ENCODE measurements around the gene PSPH. TPM values are rescaled to one million over a fixed set of nuclear protein-coding genes. Genes with fewer than 3 reads are reported as not detected.
"Not testable (repeated sequence)": the region's sequence is repeated elsewhere in the genome, so short reads cannot be mapped to it uniquely, and the experiment has no call there.

Gene PSPH
- 10 to 100 TPM; 13.3 to 25.5 (median 16.5) TPM for polyA plus RNA-seq (ENCODE audit: insufficient read length in 10 of 10)
- long read RNA-seq, donor 1, partial matches to known transcripts, result 0 of 1 reads
- long read RNA-seq, donor 1, other reads (novel, unspliced or antisense), result 0 of 1 reads
- long read RNA-seq, donor 2, result 0 reads
- long read RNA-seq, donor 3, result 0 reads
- long read RNA-seq, donor 4, result 0 reads
- long read RNA-seq, donor 5, partial matches to known transcripts, result 245 of 304 reads
- long read RNA-seq, donor 5, other reads (novel, unspliced or antisense), result 58 of 304 reads
- long read RNA-seq, donor 6, partial matches to known transcripts, result 136 of 350 reads
- long read RNA-seq, donor 6, other reads (novel, unspliced or antisense), result 214 of 350 reads
- long read RNA-seq, donor 7, partial matches to known transcripts, result 136 of 136 reads
- long read RNA-seq, donor 7, other reads (novel, unspliced or antisense), result 0 of 136 reads
- long read RNA-seq, donor 8, partial matches to known transcripts, result 0 of 6 reads
- long read RNA-seq, donor 8, other reads (novel, unspliced or antisense), result 6 of 6 reads
- long read RNA-seq, donor 9, result 0 reads

DNA sequence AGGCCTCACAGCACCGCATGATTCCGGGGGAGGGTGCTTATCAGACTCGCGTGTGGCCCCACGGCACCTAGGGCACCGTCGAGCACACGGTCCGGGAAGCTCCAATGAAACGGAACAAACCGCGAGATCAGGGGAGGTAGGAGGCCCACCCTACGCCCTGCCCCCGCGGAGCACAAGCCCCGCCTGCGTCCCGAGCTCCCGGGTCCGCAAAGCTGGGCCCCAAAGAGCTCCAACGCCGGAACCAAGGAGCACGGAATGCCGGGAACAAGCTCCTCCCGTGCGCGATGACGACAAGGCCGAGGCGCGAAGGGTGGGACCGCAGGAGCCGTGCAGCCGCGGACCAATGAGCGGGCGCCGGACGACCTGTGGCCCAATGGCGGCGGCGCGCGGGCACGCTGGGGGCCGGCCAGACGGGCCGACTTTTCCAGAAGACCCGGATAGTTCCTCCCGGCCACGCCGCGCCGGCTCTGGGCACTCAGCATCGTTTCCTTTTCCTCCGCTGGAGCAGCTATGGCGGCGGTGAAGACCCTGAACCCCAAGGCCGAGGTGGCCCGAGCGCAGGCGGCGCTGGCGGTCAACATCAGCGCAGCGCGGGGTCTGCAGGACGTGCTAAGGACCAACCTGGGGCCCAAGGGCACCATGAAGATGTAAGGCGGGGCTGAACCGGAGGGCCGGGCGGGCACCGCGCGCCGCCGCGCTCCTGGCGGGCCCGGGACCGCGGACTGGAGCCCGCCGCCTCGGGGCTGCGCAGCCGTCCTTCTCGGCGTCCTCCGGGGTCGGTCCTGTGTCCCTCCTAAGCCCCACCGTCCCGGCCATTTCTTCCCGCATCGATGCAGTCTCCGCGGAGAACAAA lies at the start of gene PSPH, which contains the start of gene CCT6A:
PSPH (minus strand) TSS at position 106 of the 853 bp plus-strand sequence. CDS start 30,232 bp downstream, outside the sequence.
CCT6A (plus strand) TSS at position 427 of the 853 bp plus-strand sequence; CDS start at position 511, 84 bp downstream.
- peak; percentile 98 to 99 (median 99) for DNase-seq

DNA sequence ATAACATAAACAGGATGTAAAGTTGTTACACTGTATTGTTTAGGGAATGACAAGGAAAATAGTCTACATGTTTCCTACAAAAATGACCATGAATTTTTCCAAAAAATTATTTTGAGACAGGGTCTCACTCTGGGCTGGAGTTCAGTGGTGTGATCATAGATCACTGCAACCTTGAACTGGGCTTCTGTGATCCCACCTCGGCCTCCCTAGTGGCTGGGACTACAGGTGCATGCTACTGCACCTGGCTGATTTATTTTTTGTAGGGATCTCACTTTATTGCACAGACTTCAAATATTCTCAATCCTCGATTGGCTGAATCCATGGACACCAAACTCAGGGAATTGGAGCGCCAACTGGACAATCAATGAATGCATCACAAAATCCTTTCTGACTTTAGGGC lies 48.4 kb upstream of the PSPH start:
- no peak for DNase-seq

DNA sequence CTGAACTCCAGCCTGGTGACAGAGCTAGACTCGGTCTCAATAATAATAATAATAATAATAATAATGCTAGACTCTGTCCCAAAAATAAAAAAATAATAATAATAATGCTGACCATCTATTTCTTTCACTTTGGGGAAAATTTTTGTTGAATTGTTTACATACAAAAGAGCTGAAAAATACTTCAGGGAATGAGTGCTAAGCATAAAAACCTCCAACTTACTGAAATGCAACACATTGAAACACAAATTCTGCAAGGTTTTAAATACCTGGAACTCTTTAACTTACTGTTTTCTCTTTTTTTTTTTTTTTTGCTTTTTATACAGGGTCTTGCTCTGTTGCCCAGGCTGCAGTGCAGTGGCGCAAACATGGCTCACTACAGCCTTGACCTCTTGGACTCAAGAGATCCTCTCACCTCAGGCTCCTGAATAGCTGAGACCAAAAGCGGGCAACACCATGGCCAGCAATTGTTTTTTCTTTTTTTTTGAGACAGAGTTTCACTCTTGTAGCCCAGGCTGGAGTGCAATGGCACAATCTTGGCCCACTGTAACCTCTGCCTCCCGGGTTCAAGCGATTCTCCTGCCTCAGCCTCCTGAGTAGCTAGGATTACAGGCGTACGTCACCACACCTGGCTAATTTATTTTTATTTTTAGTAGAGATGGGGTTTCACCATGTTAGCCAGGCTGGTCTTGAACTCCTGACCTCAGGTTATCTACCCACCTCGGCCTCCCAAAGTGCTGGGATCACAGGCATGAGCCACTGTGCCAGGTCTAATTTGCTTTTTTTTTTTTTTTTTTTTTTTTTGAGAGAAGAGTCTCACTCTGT lies 47.2 kb upstream of the PSPH start:
- not testable (repeated sequence) for DNase-seq

DNA sequence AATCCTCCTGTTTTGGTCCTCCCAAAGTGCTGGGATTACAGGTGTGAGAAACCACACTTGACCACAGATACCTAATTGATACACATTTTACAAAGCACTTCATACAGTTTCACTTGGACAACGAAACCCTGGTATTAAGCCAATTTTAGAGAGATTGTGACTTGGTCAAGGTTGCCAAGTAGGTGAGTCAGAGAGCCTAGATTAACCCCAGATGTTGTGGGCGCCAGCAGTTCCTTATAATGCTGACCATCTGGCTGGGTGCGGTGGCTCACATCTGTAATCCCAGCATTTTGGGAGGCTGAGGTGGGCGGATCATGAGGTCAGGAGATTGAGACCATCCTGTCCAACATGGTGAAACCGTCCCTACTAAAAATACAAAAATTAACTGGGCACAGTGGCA lies 46.5 kb upstream of the PSPH start:
- peak; percentile 37 to 55 (median 37) for DNase-seq

DNA sequence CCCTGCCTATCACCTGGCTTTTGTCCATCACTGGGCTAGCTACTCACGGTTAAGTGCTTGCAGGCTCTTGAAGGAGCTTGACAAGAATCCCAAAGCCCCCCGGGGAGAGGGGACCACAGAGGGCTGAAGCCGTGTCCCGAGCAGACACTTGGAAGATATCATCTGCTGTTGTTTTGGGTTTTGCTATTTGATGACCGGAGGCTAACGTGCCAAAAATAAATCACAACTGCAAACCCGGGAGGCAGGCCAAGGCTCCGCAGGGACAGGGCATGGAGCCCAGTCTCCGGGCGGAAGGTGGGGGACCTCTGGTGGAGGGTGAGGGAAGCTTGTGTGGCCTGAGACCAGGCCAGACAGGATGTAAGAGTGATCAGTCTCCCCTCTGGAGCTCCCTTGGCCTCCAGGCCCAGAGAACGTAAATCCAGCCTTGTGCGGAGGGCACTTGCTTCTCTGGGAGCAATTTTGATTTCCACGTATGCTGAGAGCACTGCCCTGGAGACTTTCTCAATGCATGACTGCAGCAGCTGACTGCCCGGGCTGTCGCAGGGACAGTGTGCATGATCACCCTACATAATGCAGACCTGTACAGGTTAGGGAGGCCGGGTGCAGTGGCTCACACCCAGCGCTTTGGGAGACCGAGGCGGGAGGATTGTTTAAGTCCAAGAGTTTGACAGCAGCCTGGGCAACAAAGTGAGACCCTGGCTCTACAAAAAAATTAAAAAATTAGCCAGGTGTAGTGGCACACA lies 41.7 kb upstream of the PSPH start, which contains the start of gene PHKG1:
PHKG1 (minus strand) TSS at position 164 of the 743 bp plus-strand sequence. CDS start 4,011 bp downstream, outside the sequence.
- DNase-seq, result peak; percentile 80 to 88 (median 88)

DNA sequence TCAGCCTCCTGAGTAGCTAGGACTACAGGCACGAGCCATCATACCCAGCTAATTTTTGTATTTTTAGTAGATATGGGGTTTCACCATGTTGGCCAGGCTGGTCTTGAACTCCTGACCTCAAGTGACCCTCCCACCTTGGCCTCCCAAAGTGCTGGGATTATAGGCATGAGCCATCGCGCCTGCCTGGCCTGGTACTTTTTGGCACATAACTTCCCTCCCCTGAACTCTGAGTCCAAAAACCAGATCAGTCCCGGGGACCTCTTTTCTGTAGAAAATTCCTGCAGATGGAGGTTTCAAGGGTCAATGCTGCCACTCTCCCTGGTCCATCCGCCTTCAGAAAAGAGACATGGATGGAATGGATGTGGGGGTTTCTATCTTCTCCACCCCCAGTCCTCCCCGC lies 41.1 kb upstream of the PSPH start:
- not testable (repeated sequence) for DNase-seq

DNA sequence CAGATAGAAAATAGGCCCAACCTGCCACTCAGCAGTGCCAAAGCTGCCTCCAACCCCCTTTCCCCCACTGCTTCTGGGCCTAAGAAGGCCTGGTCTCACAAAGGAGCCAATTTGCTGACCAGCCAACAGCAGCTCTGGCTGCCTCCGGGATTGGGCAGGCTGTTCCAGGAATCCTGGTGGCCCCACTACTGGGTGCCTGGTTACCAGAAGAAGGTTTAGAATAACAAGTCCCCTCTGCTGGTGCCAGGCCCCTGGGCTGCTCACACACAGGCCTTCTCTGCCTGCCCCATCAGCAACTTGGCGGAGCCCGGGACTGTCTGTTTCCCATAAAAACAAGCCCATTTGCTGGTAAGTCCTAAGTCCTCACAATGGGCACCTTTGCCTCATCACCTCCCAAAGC lies 40.3 kb upstream of the PSPH start:
- peak; percentile 39 to 49 (median 49) for DNase-seq

DNA sequence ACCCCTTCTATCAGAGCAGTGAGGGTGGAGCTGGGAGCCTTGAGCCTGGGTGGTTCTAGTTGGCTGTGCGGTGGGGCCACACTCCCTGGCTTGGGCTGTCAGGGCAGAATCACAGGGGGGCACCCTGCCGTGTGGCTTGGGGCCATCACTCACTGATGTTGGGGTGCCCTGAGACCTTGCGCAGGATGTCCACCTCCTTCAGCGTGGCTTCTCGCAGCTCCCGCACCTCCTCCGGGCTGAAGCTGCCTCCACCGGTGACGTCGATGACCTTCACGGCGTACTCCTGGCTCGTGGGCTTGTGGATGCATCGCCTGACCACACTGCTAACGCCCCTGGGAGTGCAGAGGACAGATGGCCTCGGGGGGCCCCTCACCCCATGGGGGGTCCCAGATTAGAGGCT lies 36.2 kb upstream of the PSPH start:
- no peak for DNase-seq

DNA sequence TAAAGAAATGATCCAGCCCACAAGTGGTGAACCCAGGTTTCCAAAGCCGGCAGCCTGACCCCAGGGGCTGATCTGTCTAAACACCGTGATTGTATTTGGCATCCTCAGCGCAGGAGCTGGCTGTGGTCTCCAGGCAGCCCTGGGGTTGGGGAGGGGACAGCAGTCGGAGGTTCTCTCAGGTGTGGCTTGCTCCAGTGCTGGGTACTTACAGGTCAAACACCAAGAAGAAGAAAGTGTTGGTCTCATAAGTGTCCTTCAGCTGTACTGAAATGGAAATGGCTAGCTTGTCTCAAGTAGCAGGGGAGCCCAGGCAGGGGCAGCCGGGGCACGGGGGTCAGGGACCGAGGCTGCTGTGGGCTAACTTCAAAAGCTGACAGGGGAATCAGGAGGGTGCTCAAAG lies 35.5 kb upstream of the PSPH start:
- DNase-seq, result no peak

DNA sequence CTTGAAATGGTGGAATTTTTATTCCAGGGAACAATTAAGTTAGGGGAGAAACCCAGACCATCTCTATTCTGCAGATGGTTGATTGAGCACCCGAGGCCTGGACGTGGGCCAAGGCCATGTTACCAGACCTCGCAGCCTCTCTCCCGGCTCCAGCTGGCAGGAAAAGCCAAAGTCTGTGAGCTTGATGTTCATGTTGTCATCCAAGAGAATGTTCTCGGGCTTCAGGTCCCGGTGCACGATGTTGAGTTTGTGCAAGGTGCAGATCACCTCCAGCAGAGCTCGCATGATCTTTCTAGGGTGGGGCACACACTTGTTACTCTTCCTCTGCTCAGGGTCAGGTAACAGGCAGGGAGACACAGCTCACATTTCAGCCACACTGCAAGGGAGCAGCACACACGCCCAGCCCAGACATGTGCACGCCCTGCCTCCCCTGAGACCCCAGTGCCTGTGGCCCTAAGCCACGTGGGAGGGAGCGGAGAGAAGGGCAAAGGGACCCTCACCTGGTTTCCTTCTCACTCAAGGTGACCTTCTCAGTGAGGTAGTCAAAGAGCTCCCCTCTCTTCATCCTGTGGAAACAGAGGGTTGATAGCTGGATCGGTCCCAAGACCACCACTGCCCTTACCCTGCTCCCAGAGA lies 32.0 kb upstream of the PSPH start:
- DNase-seq, result peak in 2 of 3 donors; percentile 40 to 43

DNA sequence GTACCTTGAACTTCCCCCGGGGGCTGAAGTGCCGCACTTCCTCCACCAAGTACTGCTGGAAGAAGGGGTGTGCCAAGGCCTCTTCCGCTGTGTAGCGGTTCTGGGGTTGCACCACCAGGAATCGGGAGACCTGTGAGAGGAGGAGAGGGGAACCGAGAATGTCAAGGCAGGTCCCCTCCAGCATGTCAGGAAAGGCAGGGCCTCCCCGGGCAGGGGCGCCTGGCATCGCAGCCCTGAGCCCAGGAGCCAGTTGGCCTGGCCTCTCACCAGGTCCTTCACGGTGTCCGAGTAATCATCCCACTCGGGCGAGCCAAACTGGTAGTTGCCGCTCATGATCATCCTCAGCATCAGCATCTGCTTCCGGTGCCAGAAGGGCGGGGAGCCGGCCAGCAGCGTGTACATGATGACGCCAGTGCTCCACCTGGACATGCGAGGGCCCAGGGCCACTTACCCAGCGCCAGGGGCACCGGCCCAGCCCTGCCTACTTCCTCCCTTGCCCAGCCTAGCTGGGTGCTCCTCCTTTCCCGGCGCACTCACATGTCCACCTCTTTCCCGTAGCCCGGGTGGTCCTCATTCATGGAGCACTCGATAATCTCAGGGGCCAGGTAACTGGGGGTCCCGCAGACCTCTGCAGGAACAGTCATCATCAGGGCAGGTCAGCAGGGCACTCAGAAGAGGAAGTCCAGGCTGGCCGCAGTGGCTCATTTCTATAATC lies 30.5 kb upstream of the PSPH start:
- DNase-seq, result no peak

DNA sequence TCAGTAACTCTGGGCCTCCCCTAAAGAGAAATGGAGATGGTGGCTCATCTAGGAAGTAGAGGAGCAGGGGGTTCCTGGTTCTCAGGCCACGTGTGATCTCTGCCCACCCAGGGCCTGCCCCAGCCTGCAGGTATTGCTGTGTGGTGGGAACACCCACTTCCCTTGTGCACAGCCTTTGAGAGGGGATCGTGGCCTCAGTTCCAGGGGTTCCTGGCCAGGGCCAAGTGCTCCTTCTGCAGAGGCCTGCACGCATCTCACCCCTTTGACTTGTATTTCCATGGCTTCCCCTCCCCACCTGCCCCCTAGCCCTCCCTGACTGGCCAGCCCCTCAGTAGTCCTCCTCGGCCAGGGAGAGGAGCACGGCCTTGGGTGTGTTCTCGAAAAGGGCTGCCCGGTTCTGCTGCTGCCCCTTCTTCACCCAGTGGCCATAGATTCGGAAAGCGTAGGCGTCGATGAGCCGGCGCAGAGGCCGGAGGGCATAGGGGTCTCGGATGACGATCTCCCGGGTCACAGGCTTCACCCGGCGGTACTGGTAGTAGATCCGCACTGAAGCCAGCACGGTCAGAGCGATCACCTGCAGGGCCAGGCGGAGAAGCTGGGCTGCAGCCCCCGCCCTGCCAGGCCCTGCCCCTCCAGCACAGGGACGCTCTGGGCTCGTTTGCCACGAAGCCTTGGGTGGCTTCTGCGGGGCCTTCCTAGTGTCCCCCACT lies 29.6 kb upstream of the PSPH start:
- DNase-seq, result not testable (repeated sequence)

DNA sequence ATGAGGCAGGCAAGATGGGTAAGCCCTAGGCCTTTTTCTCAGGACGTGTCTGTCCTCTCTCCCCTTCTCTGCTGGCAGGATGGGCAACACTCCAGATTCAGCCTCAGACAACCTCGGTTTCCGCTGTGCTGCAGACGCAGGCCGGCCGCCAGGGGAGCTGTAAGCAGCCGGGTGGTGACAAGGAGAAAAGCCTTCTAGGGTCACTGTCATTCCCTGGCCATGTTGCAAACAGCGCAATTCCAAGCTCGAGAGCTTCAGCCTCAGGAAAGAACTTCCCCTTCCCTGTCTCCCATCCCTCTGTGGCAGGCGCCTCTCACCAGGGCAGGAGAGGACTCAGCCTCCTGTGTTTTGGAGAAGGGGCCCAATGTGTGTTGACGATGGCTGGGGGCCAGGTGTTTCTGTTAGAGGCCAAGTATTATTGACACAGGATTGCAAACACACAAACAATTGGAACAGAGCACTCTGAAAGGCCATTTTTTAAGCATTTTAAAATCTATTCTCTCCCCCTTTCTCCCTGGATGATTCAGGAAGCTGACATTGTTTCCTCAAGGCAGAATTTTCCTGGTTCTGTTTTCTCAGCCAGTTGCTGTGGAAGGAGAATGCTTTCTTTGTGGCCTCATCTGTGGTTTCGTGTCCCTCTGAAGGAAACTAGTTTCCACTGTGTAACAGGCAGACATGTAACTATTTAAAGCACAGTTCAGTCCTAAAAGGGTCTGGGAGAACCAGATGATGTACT lies 28.4 kb upstream of the PSPH start:
- DNase-seq, result peak; percentile 33 to 72 (median 66)

DNA sequence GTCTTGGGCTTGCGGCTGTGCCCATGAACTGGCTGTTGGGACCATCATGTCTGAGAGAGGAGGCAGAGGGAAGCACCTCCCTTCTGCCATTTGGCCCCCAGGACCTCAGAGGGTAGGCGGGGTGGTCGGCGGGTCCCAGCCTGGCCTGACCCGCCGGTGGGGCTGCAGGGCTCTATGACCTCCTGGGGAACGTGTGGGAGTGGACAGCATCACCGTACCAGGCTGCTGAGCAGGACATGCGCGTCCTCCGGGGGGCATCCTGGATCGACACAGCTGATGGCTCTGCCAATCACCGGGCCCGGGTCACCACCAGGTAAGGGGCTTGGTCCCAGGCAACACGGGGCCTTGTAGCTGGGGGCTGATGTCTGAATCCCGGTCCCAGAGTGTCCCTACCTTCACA lies 27.0 kb upstream of the PSPH start:
- DNase-seq, result no peak

DNA sequence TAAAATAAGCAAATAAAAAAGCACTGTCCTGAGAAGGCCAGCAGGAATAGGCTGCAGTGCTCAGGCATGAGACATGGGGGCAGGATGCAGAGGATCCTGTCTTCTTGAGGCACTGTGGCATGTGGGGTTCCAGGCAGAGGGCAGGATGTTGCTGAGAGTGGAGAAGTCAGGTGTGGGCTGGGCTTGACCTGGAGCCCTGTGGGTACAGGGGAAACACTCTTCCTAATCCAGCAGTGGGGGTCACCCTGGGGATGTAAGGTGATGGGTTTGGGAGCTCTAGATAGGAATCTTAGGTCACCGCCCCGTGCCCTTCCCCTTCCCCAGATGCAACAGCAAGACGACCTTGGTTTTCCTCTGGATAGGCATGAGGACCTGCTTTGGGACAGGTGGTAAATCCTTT lies 26.4 kb upstream of the PSPH start:
- no peak for DNase-seq

DNA sequence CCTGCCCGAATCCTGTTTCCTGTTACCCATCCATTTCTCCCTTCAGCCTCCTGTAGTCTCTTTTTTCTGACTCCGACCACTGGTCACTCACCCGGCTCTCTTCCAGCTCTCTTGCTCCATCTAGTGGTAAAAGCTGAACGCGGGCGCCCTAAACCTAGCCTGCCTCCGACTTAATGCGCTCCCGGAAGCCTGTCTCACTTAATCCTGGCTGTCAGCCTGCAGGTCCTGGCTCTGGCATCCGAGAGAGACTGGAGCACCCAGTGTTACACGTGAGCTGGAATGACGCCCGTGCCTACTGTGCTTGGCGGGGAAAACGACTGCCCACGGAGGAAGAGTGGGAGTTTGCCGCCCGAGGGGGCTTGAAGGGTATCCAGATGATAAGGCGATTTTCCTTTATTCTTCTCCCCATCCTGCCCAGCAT lies 23.1 kb upstream of the PSPH start:
- peak; percentile 67 to 88 (median 82) for DNase-seq

DNA sequence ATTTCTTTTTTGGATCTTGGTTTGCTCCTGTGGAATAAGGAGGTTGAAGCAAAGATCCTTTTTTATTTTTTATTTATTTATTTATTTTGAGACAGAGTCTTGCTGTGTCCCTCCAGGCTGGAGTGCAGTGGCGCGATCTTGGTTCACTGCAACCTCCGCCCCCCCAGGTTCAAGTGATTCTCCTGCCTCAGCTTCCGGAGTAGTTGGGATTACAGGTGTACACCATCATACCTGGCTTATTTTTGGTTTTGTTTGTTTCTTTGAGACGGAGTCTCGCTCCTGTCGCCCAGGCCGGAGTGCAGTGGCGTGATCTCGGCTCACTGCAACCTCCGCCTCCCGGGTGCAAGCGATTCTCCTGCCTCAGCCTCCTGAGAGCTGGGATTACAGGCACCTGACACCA lies 15.1 kb upstream of the PSPH start:
- not testable (repeated sequence) for DNase-seq
